ENCODE data around the gene PRSS21. TPM values are rescaled to one million over a fixed set of nuclear protein-coding genes. Genes with fewer than 3 reads are reported as not detected.

Gene PRSS21
- total RNA-seq, 6 experiments from 2014 or later = not detected

- DNase-seq (no peak), ATAC-seq (no peak)
- Histone ChIP-seq H3K4me1 (no peaks in the 10 kb centered on the region), H3K27me3 (no peaks in the 10 kb centered on the region), H3K36me3 (no peaks in the 10 kb centered on the region), H3K9me3 (no peaks in the 10 kb centered on the region), H3K4me3 (no peak overlapping the region), H3K27ac (no peak overlapping the region)
- intact Hi-C loops (cut with DNase I) = no loop called here
- TF ChIP-seq CTCF (IDR thresholded peaks at IDR 0.05) (no peak), POLR2A (IDR thresholded peaks at IDR 0.05) (no peak)
- 60% methylated on average over 3 of the region's 3 CpGs for WGBS (ENCODE audit: insufficient coverage, low coverage, low lambda C conversion rate, missing lambda C conversion rate)
Measured at GRCh38 chr16:2803545-2804195, 13.4 kb upstream of the PRSS21 start.

- H3K27me3 ChIP-seq = no peaks in the 10 kb centered on the region
- ATAC-seq (peak in 1 of 4 donors; percentile 34), DNase-seq (peak in 1 of 3 donors; percentile 15)
- TF ChIP-seq CTCF (IDR thresholded peaks at IDR 0.05) (no peak), POLR2A (IDR thresholded peaks at IDR 0.05) (no peak)
- H3K9me3 ChIP-seq = no peaks in the 10 kb centered on the region
- intact Hi-C loops (cut with DNase I) = no loop called here
- H3K4me1 ChIP-seq = no peaks in the 10 kb centered on the region
- WGBS (ENCODE audit: insufficient coverage, low coverage, low lambda C conversion rate, missing lambda C conversion rate) = no CpG with 5 or more reads among the region's 4 CpGs
- H3K27ac ChIP-seq = no peak overlapping the region
- no peaks in the 10 kb centered on the region for H3K36me3 ChIP-seq
- H3K4me3 ChIP-seq = no peak overlapping the region
Measured at GRCh38 chr16:2804728-2805127, 12.3 kb upstream of the PRSS21 start.

GRCh38 chr16:2806286-2806685 lies 10.8 kb upstream of the PRSS21 start:
- TF ChIP-seq CTCF (IDR thresholded peaks at IDR 0.05) = no peak
- no peak for TF ChIP-seq POLR2A (IDR thresholded peaks at IDR 0.05)
- H3K36me3 ChIP-seq = no peaks in the 10 kb centered on the region
- peak in 1 of 3 donors; percentile 12 for DNase-seq
- 53% methylated on average over 2 of the region's 5 CpGs for WGBS (ENCODE audit: insufficient coverage, low coverage, low lambda C conversion rate, missing lambda C conversion rate)
- H3K9me3 ChIP-seq = no peaks in the 10 kb centered on the region
- no peaks in the 10 kb centered on the region for H3K4me1 ChIP-seq
- H3K27ac ChIP-seq = no peak overlapping the region
- intact Hi-C loops (cut with DNase I) = no loop called here
- no peak overlapping the region for H3K4me3 ChIP-seq
- ATAC-seq = no peak
- no peaks in the 10 kb centered on the region for H3K27me3 ChIP-seq

GRCh38 chr16:2808181-2808580 lies 8.9 kb upstream of the PRSS21 start:
- H3K4me1 ChIP-seq = no peaks in the 10 kb centered on the region
- H3K9me3 ChIP-seq = no peaks in the 10 kb centered on the region
- H3K27ac ChIP-seq = no peak overlapping the region
- DNase-seq (peak in 1 of 3 donors; percentile 22), ATAC-seq (no peak)
- no peak for TF ChIP-seq POLR2A (IDR thresholded peaks at IDR 0.05)
- no peak for TF ChIP-seq CTCF (IDR thresholded peaks at IDR 0.05)
- H3K4me3 ChIP-seq = no peak overlapping the region
- intact Hi-C loops (cut with DNase I) = no loop called here
- no peaks in the 10 kb centered on the region for H3K36me3 ChIP-seq
- H3K27me3 ChIP-seq = no peaks in the 10 kb centered on the region
- 67% methylated on average over 1 of the region's 7 CpGs for WGBS (ENCODE audit: insufficient coverage, low coverage, low lambda C conversion rate, missing lambda C conversion rate)
